Endothelial cell of umbilical vein (primary cell): Measurements from ENCODE around the gene PSTPIP1. TPM values are rescaled to one million over a fixed set of nuclear protein-coding genes. Genes with fewer than 3 reads are reported as not detected.
"Not testable (repeated sequence)": the region's sequence is repeated elsewhere in the genome, so short reads cannot be mapped to it uniquely, and the experiment has no call there.

Experiments used
- BruUV-seq: library from RNA; stranded (reverse); fragments of 400-500 nt; replicated peaks from 2 replicates; lab custom pipeline; 2021; lab: Mats Ljungman, UMichigan
- CTCF ChIA-PET: fragments of 300-600, 350-600 bp; sonication (Branson Sonifier 250); formaldehyde crosslinking; loops from one replicate; lab custom pipeline; 2021; ENCODE audit warnings: antibody characterized with exemption, inconsistent platforms; lab: Charles Lee
- POLR2A ChIA-PET: fragments of 300-600, 350-600 bp; sonication (Branson Sonifier 250); formaldehyde crosslinking; loops from one replicate; lab custom pipeline; 2021; ENCODE audit warnings: antibody characterized with exemption, inconsistent platforms; lab: Charles Lee
- DNase-seq: peaks from one replicate; pipeline ENCODE4 v3.0.0-alpha.2; 2011; ENCODE audit warnings: low read depth, low spot score
- FAIRE-seq: peaks from 2 replicates; lab custom pipeline; 2011; peaks lifted over from hg19 to GRCh38; lab: Jason Lieb, UNC
- H2AFZ ChIP-seq: 2 replicates; pipeline ENCODE4 v1.6.0; 2012; ENCODE audit warnings: low read depth, low read length, control low read depth, inconsistent platforms
- H3K27ac ChIP-seq: 2 replicates; pipeline ENCODE4 v1.5.1; 2011; ENCODE audit warnings: low read depth, mild to moderate bottlenecking, control low read depth, low read length, moderate library complexity; ENCODE audit not compliant: insufficient read depth
- H3K27me3 ChIP-seq, 2 experiments: 2 replicates each; pipeline versions ENCODE4 v1.6.0 to v1.6.1; 2011; ENCODE audit warnings: low read length in 2 of 2, mixed read lengths in 1 of 2; ENCODE audit not compliant: control insufficient read depth in 2 of 2, insufficient read depth in 2 of 2
- H3K36me3 ChIP-seq, 2 experiments: 2 replicates in 1 of 2; 3 replicates in 1 of 2; pipeline ENCODE4 v1.5.1; 2011; ENCODE audit warnings: low read length in 2 of 2, mild to moderate bottlenecking in 1 of 2, moderate library complexity in 1 of 2; ENCODE audit not compliant: control insufficient read depth in 2 of 2, insufficient read depth in 2 of 2; ENCODE audit errors: extremely low read depth in 1 of 2
- H3K4me1 ChIP-seq: 3 replicates; pipeline ENCODE4 v1.5.1; 2011; ENCODE audit warnings: mild to moderate bottlenecking, low read length; ENCODE audit not compliant: control insufficient read depth, insufficient read depth; ENCODE audit errors: extremely low read depth
- H3K4me2 ChIP-seq: 2 replicates; pipeline ENCODE4 v1.6.1; 2011; ENCODE audit warnings: low read length, control low read depth, mixed read lengths; ENCODE audit not compliant: insufficient read depth
- H3K4me3 ChIP-seq, 3 experiments: fragments of 200-600 bp in 1 of 3; sonication (generic), shearing (Covaris generic) in 1 of 3; replicated peaks in 1 of 3; 2 replicates each; pipeline ENCODE4 v1.5.1; 2011 to 2016; ENCODE audit warnings: control low read depth in 3 of 3, low read length in 3 of 3, mild to moderate bottlenecking in 2 of 3, inconsistent platforms in 1 of 3, low read depth in 1 of 3, moderate library complexity in 1 of 3; ENCODE audit not compliant: insufficient read depth in 1 of 3
- H3K79me2 ChIP-seq: 2 replicates; pipeline ENCODE4 v1.6.0; 2012; ENCODE audit warnings: low read length, inconsistent platforms; ENCODE audit not compliant: control insufficient read depth, insufficient read depth
- H3K9ac ChIP-seq: replicated peaks from 2 replicates; pipeline ENCODE3; 2011; ENCODE audit warnings: low read length, control low read depth; ENCODE audit not compliant: insufficient read depth; ENCODE audit errors: extremely low read depth
- H3K9me1 ChIP-seq: replicated peaks from 3 replicates; pipeline ENCODE4 v1.6.0; 2011; ENCODE audit warnings: mild to moderate bottlenecking, low read length; ENCODE audit not compliant: control insufficient read depth, insufficient read depth; ENCODE audit errors: extremely low read depth
- H3K9me3 ChIP-seq: replicated peaks from 2 replicates; pipeline ENCODE4 v1.5.1; 2012; ENCODE audit warnings: low read length, inconsistent platforms; ENCODE audit not compliant: control insufficient read depth, insufficient read depth
- H4K20me1 ChIP-seq: replicated peaks from 2 replicates; pipeline ENCODE3; 2011; ENCODE audit warnings: mild to moderate bottlenecking, low read length; ENCODE audit not compliant: control insufficient read depth, insufficient read depth; ENCODE audit errors: extremely low read depth
- EZH2 ChIP-seq: IDR thresholded peaks from 2 replicates; pipeline ENCODE4 v1.6.1; 2012; ENCODE audit warnings: borderline replicate concordance, low read depth, mild to moderate bottlenecking, moderate library complexity, low read length, inconsistent platforms; ENCODE audit not compliant: severe bottlenecking
- FOS ChIP-seq: IDR thresholded peaks from 2 replicates; pipeline ENCODE4 v1.6.1; 2011; ENCODE audit warnings: mild to moderate bottlenecking, low read length, moderate library complexity, borderline replicate concordance; ENCODE audit not compliant: insufficient read depth
- dilution Hi-C: fragments of 300-500 bp; cut with MboI; formaldehyde crosslinking; loops from one replicate; pipeline ENCODE4 v1.15.0; 2019; ENCODE audit warnings: low sequenced_read_pairs; ENCODE audit not compliant: extremely low pct_ligation_motif_present
- intact Hi-C: fragments of 100-400 bp; cut with micrococcal nuclease; formaldehyde crosslinking; loops from one replicate; pipeline ENCODE4 v1.10.0; 2022
- polyA plus RNA-seq, 4 experiments: library from polyadenylated mRNA; depleted of rRNA in 3 of 4; stranded (reverse) in 3 of 4; unstranded in 1 of 4; fragments of >200 nt; gene quantifications; 2 replicates each; pipeline versions ENCODE4 v1.2.1 to v1.2.3, GENCODE V29; 2011 to 2012; ENCODE audit warnings: missing spikeins in 1 of 4
- total RNA-seq: library from RNA; stranded (reverse); gene quantifications from 2 replicates; pipeline ENCODE4 v1.2.3, GENCODE V29; 2021

PSTPIP1 gene
- total and polyA plus RNA-seq, 2 donors (not counting 3 experiments of a cell fraction or from before 2014, with no cell fraction given), result not detected

DNA sequence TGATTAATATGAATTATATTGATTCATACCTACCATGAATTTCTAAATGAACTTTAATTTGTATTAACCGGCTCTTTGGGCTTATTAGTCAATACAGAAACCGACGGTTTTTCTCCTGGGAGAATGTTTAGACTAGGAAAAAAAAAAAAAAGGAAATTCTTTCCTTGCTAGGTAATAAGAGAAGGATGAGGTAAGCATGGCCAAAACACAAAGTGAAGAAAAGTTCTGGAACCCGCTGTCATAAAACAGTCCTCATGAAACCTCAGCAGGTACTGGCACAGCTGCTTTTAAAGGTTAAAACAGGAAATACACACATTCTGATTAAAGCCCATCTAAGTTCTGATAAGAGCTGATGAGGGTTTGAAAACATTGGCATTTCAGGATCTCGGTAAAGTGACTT lies 30.8 kb upstream of the PSTPIP1 start:
- Histone ChIP-seq H3K4me3 (no peak overlapping the region), H3K27me3 (peaks cover 0 to 13% of the 10 kb centered on the region in 2 experiments), H2AFZ (no peak overlapping the region), H3K4me2 (no peak overlapping the region), H3K9me1 (no peaks in the 10 kb centered on the region), H3K36me3 (no peaks in the 10 kb centered on the region), H3K79me2 (no peaks in the 10 kb centered on the region), H3K27ac (no peak overlapping the region), H3K9me3 (no peaks in the 10 kb centered on the region), H4K20me1 (no peaks in the 10 kb centered on the region), H3K4me1 (peaks cover 6% of the 10 kb centered on the region), H3K9ac (no peak overlapping the region)
- FAIRE-seq (no peak), DNase-seq (peak; percentile 27)
- ChIA-PET POLR2A (interaction anchor here (0.6 to 0.7 kb wide), 3 partner anchors 9 to 434 kb away, joined by 3 to 8 read pairs (median 4); no protein-coding TSS in a partner anchor), CTCF (interaction anchor here (0.7 to 4.9 kb wide), 5 partner anchors 10 to 48 kb away, joined by 3 to 26 read pairs (median 3); no protein-coding TSS in a partner anchor)
- TF ChIP-seq FOS (no peak), EZH2 (no peak)
- intact Hi-C loops (no loop called here), dilution Hi-C loops (no loop called here)
- no TSS peak for BruUV-seq

- dilution Hi-C loops, result not testable (repeated sequence)
Observed at GRCh38 chr15:76966051-76966450, 28.9 kb upstream of the PSTPIP1 start.

More at GRCh38 chr15:76966051-76966450, 28.9 kb upstream of the PSTPIP1 start:
- DNase-seq, H3K4me2 ChIP-seq, CTCF ChIA-PET, H3K4me3 ChIP-seq, H2AFZ ChIP-seq, H3K9ac ChIP-seq, FAIRE-seq, H3K36me3 ChIP-seq, H3K9me3 ChIP-seq, H3K9me1 ChIP-seq, BruUV-seq, H3K27ac ChIP-seq, POLR2A ChIA-PET, intact Hi-C loops, H3K4me1 ChIP-seq, H3K79me2 ChIP-seq, H4K20me1 ChIP-seq: not testable (repeated sequence)
- H3K27me3 ChIP-seq, result peaks cover 0 to 13% of the 10 kb centered on the region in 2 experiments
